OCI-LY7 (cell line): ENCODE data around the gene ARHGAP24. TPM values are rescaled to one million over a fixed set of nuclear protein-coding genes. Genes with fewer than 3 reads are reported as not detected.

Source experiments
- BruUV-seq: library from RNA; stranded (reverse); fragments of 400-500 nt; replicated peaks from 2 replicates; lab custom pipeline; 2021; lab: Mats Ljungman, UMichigan
- CTCF ChIA-PET: fragments of 300-600 bp; sonication (Branson Sonifier 250); formaldehyde crosslinking; loops from one replicate; lab custom pipeline; 2022; ENCODE audit warnings: antibody characterized with exemption; ENCODE audit not compliant: unreplicated experiment; lab: Charles Lee
- POLR2A ChIA-PET: fragments of 300-600 bp; sonication (Branson Sonifier 250); formaldehyde crosslinking; loops from one replicate; lab custom pipeline; 2022; ENCODE audit warnings: antibody characterized with exemption; lab: Charles Lee
- DNase-seq: peaks from one replicate; pipeline ENCODE4 v3.0.0-alpha.2; 2015; ENCODE audit warnings: low spot score
- H2AFZ ChIP-seq: fragments of 200-600 bp; sonication (generic), shearing (Covaris generic); 2 replicates; pipeline ENCODE4 v1.6.1; 2014; ENCODE audit warnings: mild to moderate bottlenecking, antibody characterized with exemption, low read length, moderate library complexity
- H3K27ac ChIP-seq: fragments of 200-600 bp; sonication (generic); 2 replicates; pipeline ENCODE4 v1.5.1; 2014; ENCODE audit warnings: mixed run types, low read depth, mild to moderate bottlenecking, moderate library complexity, low read length, inconsistent platforms; ENCODE audit not compliant: poor library complexity, severe bottlenecking
- H3K36me3 ChIP-seq: fragments of 200-600 bp; sonication (generic); 2 replicates; pipeline ENCODE4 v1.6.1; 2014; ENCODE audit warnings: mild to moderate bottlenecking, antibody characterized with exemption, low read length, moderate library complexity, mixed read lengths; ENCODE audit not compliant: insufficient read depth
- H3K4me1 ChIP-seq: fragments of 200-600 bp; sonication (generic); 2 replicates; pipeline ENCODE4 v1.5.1; 2014; ENCODE audit warnings: mild to moderate bottlenecking, low read length; ENCODE audit not compliant: insufficient read depth, poor library complexity, severe bottlenecking
- H3K4me2 ChIP-seq: fragments of 200-600 bp; sonication (generic); 2 replicates; pipeline ENCODE4 v1.6.1; 2014; ENCODE audit warnings: mild to moderate bottlenecking, low read length
- H3K4me3 ChIP-seq: fragments of 200-600 bp; sonication (generic); 2 replicates; pipeline ENCODE4 v1.5.1; 2014; ENCODE audit warnings: mild to moderate bottlenecking, low read depth, low read length; ENCODE audit not compliant: poor library complexity, severe bottlenecking
- H3K79me2 ChIP-seq: fragments of 200-600 bp; sonication (generic); 2 replicates; pipeline ENCODE4 v1.6.1; 2016; ENCODE audit warnings: low read depth, mild to moderate bottlenecking, low read length, moderate library complexity, mixed read lengths; ENCODE audit not compliant: insufficient read depth
- H3K9me2 ChIP-seq: fragments of 200-600 bp; sonication (generic); 2 replicates; pipeline ENCODE4 v1.6.1; 2016; ENCODE audit warnings: mild to moderate bottlenecking, low read length, mixed read lengths; ENCODE audit not compliant: insufficient read depth
- H3K9me3 ChIP-seq: fragments of 200-600 bp; sonication (generic); 2 replicates; pipeline ENCODE4 v1.6.1; 2014; ENCODE audit warnings: mild to moderate bottlenecking, mixed run types, low read length, mixed read lengths
- H4K20me1 ChIP-seq: fragments of 200-600 bp; sonication (generic); 2 replicates; pipeline ENCODE4 v1.6.1; 2014; ENCODE audit warnings: mild to moderate bottlenecking, antibody characterized with exemption, low read length, moderate library complexity, mixed read lengths; ENCODE audit not compliant: insufficient read depth
- EZH2phosphoT487 ChIP-seq: fragments of 200-600 bp; sonication (generic); IDR thresholded peaks from 2 replicates; pipeline ENCODE4 v1.6.1; 2018; ENCODE audit warnings: low read depth, borderline replicate concordance, mild to moderate bottlenecking, mixed run types, antibody characterized with exemption, low read length, moderate library complexity, mixed read lengths
- intact Hi-C: fragments of 100-400 bp; cut with micrococcal nuclease; formaldehyde crosslinking; loops from one replicate; pipeline ENCODE4 v1.10.0; 2022; ENCODE audit not compliant: unreplicated experiment
- total RNA-seq, 2 experiments: library from RNA; depleted of rRNA in 1 of 2; stranded (reverse); fragments of >200 nt in 1 of 2; shearing (Covaris generic) in 1 of 2; gene quantifications; 2 replicates each; pipeline ENCODE4 v1.2.3, GENCODE V29; 2014 to 2022
- TF ChIP-seq, protein P1 (sequence below): fragments of 200-600 bp; sonication (generic); conservative IDR thresholded peaks from 2 replicates; pipeline ENCODE4 v1.5.1; 2014; ENCODE audit warnings: mild to moderate bottlenecking, antibody characterized with exemption, low read length, moderate library complexity, mixed read lengths

The ARHGAP24 gene
- total RNA-seq, 2 experiments from 2014 or later = 0.88 to 4.4 TPM

DNA sequence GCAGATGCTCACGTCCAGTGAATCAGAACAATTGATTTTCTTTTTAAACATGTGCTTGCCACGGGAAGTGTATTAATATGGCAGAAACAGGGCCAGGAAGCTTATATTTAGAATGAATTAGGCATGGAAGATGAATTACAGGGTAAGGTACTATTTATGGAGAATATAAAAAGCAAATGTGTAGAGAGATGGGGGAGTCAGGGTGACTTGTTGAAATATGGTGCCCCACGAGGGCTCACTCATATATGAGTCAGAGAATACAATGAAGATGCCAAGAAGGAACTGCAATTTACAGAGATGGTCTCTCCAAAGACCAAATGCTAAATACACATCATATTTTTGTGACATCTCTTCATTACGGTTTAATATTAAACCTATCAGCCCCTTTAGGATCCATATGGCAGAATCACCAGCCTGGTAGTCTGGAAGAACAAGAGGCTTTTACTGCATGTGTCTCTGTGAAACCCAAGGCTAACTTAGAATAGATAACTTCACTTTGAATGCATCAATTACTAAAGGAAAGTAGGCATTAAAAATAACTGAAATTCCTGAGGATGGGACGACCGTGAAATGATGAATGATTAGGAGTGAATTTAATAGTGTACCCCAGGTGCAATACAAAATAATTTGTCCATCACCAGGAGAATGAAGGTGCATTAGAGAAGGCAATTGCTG lies 385.3 kb downstream of the ARHGAP24 start:
- Histone ChIP-seq H3K9me2 (no peaks in the 10 kb centered on the region), H4K20me1 (no peaks in the 10 kb centered on the region), H3K4me3 (no peak overlapping the region), H3K4me2 (no peak overlapping the region), H3K36me3 (no peaks in the 10 kb centered on the region), H3K79me2 (no peaks in the 10 kb centered on the region), H3K27ac (no peak overlapping the region), H2AFZ (no peak overlapping the region), H3K9me3 (no peaks in the 10 kb centered on the region), H3K4me1 (no peaks in the 10 kb centered on the region)
- no peak for DNase-seq
- TF ChIP-seq, protein P1, sequence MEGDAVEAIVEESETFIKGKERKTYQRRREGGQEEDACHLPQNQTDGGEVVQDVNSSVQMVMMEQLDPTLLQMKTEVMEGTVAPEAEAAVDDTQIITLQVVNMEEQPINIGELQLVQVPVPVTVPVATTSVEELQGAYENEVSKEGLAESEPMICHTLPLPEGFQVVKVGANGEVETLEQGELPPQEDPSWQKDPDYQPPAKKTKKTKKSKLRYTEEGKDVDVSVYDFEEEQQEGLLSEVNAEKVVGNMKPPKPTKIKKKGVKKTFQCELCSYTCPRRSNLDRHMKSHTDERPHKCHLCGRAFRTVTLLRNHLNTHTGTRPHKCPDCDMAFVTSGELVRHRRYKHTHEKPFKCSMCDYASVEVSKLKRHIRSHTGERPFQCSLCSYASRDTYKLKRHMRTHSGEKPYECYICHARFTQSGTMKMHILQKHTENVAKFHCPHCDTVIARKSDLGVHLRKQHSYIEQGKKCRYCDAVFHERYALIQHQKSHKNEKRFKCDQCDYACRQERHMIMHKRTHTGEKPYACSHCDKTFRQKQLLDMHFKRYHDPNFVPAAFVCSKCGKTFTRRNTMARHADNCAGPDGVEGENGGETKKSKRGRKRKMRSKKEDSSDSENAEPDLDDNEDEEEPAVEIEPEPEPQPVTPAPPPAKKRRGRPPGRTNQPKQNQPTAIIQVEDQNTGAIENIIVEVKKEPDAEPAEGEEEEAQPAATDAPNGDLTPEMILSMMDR = no peak
- TF ChIP-seq EZH2phosphoT487 = no peak
- POLR2A ChIA-PET = no interaction called here
- CTCF ChIA-PET = no interaction called here
- BruUV-seq = no TSS peak
- intact Hi-C loops = no loop called here

- BruUV-seq = no TSS peak
Observed at GRCh38 chr4:85861064-85861765, 386.3 kb downstream of the ARHGAP24 start.

More at GRCh38 chr4:85861064-85861765, 386.3 kb downstream of the ARHGAP24 start:
- H3K4me1 ChIP-seq = no peaks in the 10 kb centered on the region
- no peak for DNase-seq
- H4K20me1 ChIP-seq = no peaks in the 10 kb centered on the region
- TF ChIP-seq, protein P1 = no peak
- TF ChIP-seq EZH2phosphoT487 = no peak
- no peak overlapping the region for H3K4me2 ChIP-seq
- no peak overlapping the region for H3K4me3 ChIP-seq
- no peak overlapping the region for H3K27ac ChIP-seq
- CTCF ChIA-PET = no interaction called here
- intact Hi-C loops = no loop called here
- no peaks in the 10 kb centered on the region for H3K36me3 ChIP-seq
- no peaks in the 10 kb centered on the region for H3K79me2 ChIP-seq
- POLR2A ChIA-PET = no interaction called here
- no peak overlapping the region for H2AFZ ChIP-seq
- no peaks in the 10 kb centered on the region for H3K9me3 ChIP-seq
- H3K9me2 ChIP-seq = no peaks in the 10 kb centered on the region
